ENCODE data around the gene RAB4B. TPM values are rescaled to one million over a fixed set of nuclear protein-coding genes. Genes with fewer than 3 reads are reported as not detected.

Gene RAB4B
- total and polyA plus RNA-seq, 2 experiments from 2014 or later, result 27.4 to 29.0 TPM

DNA sequence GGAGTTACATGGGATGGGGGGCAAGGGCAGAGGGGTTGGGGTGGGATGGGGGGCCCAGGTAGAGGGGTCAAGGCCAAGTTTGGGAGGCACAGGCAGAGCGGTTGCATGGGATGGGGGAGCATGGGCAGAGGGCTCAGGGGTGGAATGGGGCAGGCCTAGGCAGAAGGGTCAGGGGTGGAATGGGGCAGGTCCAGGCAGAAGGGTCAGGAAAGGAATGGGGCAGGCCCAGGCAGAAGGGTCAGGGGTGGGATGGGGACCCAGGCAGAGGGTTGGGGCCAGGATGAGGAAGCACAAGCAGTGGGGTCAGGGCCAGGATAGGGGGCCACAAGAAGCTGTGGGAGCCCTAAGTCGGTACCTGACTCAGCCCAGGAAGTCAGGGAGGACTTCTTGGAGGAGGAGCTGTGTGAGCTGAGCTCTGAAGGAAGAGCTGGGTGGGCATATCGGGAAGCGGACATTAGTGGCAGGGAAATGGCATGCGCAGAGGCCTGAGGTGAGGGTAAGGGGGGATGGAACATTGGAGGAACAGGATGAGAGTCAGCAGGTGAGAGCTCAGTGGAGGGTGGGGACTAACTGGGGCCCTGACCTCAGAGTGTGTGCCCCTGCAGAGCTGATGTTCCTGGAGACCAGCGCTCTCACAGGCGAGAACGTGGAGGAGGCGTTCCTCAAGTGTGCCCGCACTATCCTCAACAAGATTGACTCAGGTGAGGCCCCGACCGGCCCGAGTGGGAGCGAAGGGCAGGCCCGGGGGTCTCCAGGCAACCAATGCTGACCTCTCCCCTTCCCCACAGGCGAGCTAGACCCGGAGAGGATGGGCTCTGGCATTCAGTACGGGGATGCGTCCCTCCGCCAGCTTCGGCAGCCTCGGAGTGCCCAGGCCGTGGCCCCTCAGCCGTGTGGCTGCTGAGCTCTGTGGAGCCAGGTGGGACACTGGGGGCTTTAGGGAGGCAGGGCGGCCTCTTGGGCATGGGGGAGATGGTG is 8.3 kb downstream of the RAB4B start:
- H3K9me2 ChIP-seq (ENCODE audit: insufficient read depth), result no peaks in the 10 kb centered on the region
- H3K4me2 ChIP-seq, result no peak overlapping the region
- Mint-ChIP-seq H3K27me3 (ENCODE audit: insufficient read depth, low read depth, poor library complexity) (peaks cover 6% of the 10 kb centered on the region), H3K36me3 (ENCODE audit: low read depth) (peaks cover 14% of the 10 kb centered on the region), H3K27ac (peak overlapping the region; percentile 75), H3K4me1 (peaks cover 3% of the 10 kb centered on the region; the same call in 2 of the 3 replicates), H3K9me3 (no peaks in the 10 kb centered on the region; the same call in 2 of the 3 replicates), H3K4me3 (no peak overlapping the region)
- H3K4me3 ChIP-seq, result no peak overlapping the region
- no peaks in the 10 kb centered on the region for H3K4me1 ChIP-seq (ENCODE audit: insufficient read depth)
- no peaks in the 10 kb centered on the region for H3K27me3 ChIP-seq (ENCODE audit: insufficient read depth)
- no peak overlapping the region for H3K27ac ChIP-seq (ENCODE audit: low read depth)
- H3K36me3 ChIP-seq (ENCODE audit: insufficient read depth), result no peaks in the 10 kb centered on the region
- no peak for TF ChIP-seq EZH2 (IDR thresholded peaks at IDR 0.05; ENCODE audit: low read depth, unreplicated experiment)
- no peak for TF ChIP-seq POLR2AphosphoS5 (IDR thresholded peaks at IDR 0.05; ENCODE audit: low read depth)
- TF ChIP-seq, protein P1, sequence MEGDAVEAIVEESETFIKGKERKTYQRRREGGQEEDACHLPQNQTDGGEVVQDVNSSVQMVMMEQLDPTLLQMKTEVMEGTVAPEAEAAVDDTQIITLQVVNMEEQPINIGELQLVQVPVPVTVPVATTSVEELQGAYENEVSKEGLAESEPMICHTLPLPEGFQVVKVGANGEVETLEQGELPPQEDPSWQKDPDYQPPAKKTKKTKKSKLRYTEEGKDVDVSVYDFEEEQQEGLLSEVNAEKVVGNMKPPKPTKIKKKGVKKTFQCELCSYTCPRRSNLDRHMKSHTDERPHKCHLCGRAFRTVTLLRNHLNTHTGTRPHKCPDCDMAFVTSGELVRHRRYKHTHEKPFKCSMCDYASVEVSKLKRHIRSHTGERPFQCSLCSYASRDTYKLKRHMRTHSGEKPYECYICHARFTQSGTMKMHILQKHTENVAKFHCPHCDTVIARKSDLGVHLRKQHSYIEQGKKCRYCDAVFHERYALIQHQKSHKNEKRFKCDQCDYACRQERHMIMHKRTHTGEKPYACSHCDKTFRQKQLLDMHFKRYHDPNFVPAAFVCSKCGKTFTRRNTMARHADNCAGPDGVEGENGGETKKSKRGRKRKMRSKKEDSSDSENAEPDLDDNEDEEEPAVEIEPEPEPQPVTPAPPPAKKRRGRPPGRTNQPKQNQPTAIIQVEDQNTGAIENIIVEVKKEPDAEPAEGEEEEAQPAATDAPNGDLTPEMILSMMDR (conservative IDR thresholded peaks at IDR 0.05; ENCODE audit: low read depth in 2 of 2), result no peak
- TF ChIP-seq, protein P2, sequence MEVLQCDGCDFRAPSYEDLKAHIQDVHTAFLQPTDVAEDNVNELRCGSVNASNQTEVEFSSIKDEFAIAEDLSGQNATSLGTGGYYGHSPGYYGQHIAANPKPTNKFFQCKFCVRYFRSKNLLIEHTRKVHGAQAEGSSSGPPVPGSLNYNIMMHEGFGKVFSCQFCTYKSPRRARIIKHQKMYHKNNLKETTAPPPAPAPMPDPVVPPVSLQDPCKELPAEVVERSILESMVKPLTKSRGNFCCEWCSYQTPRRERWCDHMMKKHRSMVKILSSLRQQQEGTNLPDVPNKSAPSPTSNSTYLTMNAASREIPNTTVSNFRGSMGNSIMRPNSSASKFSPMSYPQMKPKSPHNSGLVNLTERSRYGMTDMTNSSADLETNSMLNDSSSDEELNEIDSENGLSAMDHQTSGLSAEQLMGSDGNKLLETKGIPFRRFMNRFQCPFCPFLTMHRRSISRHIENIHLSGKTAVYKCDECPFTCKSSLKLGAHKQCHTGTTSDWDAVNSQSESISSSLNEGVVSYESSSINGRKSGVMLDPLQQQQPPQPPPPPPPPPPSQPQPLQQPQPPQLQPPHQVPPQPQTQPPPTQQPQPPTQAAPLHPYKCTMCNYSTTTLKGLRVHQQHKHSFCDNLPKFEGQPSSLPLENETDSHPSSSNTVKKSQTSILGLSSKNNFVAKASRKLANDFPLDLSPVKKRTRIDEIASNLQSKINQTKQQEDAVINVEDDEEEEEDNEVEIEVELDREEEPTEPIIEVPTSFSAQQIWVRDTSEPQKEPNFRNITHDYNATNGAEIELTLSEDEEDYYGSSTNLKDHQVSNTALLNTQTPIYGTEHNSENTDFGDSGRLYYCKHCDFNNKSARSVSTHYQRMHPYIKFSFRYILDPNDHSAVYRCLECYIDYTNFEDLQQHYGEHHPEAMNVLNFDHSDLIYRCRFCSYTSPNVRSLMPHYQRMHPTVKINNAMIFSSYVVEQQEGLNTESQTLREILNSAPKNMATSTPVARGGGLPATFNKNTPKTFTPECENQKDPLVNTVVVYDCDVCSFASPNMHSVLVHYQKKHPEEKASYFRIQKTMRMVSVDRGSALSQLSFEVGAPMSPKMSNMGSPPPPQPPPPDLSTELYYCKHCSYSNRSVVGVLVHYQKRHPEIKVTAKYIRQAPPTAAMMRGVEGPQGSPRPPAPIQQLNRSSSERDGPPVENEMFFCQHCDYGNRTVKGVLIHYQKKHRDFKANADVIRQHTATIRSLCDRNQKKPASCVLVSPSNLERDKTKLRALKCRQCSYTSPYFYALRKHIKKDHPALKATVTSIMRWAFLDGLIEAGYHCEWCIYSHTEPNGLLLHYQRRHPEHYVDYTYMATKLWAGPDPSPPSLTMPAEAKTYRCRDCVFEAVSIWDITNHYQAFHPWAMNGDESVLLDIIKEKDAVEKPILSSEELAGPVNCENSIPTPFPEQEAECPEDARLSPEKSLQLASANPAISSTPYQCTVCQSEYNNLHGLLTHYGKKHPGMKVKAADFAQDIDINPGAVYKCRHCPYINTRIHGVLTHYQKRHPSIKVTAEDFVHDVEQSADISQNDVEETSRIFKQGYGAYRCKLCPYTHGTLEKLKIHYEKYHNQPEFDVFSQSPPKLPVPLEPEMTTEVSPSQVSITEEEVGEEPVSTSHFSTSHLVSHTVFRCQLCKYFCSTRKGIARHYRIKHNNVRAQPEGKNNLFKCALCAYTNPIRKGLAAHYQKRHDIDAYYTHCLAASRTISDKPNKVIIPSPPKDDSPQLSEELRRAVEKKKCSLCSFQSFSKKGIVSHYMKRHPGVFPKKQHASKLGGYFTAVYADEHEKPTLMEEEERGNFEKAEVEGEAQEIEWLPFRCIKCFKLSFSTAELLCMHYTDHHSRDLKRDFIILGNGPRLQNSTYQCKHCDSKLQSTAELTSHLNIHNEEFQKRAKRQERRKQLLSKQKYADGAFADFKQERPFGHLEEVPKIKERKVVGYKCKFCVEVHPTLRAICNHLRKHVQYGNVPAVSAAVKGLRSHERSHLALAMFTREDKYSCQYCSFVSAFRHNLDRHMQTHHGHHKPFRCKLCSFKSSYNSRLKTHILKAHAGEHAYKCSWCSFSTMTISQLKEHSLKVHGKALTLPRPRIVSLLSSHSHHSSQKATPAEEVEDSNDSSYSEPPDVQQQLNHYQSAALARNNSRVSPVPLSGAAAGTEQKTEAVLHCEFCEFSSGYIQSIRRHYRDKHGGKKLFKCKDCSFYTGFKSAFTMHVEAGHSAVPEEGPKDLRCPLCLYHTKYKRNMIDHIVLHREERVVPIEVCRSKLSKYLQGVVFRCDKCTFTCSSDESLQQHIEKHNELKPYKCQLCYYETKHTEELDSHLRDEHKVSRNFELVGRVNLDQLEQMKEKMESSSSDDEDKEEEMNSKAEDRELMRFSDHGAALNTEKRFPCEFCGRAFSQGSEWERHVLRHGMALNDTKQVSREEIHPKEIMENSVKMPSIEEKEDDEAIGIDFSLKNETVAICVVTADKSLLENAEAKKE (CRISPR knock-in tag; IDR thresholded peaks at IDR 0.05), result no peak
- no peak for TF ChIP-seq ZNF114 (CRISPR knock-in tag; IDR thresholded peaks at IDR 0.05)
- TF ChIP-seq, protein P3, sequence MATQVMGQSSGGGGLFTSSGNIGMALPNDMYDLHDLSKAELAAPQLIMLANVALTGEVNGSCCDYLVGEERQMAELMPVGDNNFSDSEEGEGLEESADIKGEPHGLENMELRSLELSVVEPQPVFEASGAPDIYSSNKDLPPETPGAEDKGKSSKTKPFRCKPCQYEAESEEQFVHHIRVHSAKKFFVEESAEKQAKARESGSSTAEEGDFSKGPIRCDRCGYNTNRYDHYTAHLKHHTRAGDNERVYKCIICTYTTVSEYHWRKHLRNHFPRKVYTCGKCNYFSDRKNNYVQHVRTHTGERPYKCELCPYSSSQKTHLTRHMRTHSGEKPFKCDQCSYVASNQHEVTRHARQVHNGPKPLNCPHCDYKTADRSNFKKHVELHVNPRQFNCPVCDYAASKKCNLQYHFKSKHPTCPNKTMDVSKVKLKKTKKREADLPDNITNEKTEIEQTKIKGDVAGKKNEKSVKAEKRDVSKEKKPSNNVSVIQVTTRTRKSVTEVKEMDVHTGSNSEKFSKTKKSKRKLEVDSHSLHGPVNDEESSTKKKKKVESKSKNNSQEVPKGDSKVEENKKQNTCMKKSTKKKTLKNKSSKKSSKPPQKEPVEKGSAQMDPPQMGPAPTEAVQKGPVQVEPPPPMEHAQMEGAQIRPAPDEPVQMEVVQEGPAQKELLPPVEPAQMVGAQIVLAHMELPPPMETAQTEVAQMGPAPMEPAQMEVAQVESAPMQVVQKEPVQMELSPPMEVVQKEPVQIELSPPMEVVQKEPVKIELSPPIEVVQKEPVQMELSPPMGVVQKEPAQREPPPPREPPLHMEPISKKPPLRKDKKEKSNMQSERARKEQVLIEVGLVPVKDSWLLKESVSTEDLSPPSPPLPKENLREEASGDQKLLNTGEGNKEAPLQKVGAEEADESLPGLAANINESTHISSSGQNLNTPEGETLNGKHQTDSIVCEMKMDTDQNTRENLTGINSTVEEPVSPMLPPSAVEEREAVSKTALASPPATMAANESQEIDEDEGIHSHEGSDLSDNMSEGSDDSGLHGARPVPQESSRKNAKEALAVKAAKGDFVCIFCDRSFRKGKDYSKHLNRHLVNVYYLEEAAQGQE (IDR thresholded peaks at IDR 0.05; ENCODE audit: unreplicated experiment), result no peak
- no peak for TF ChIP-seq CREB1 (CRISPR knock-in tag; IDR thresholded peaks at IDR 0.05; ENCODE audit: low read depth)
- TF ChIP-seq NANOG (IDR thresholded peaks at IDR 0.05; ENCODE audit: borderline replicate concordance), result no peak
- TF ChIP-seq JUNB (IDR thresholded peaks at IDR 0.05; ENCODE audit: unreplicated experiment), result no peak
- no peak for TF ChIP-seq STAT1 (IDR thresholded peaks at IDR 0.05; ENCODE audit: unreplicated experiment)
- TF ChIP-seq, protein P4, sequence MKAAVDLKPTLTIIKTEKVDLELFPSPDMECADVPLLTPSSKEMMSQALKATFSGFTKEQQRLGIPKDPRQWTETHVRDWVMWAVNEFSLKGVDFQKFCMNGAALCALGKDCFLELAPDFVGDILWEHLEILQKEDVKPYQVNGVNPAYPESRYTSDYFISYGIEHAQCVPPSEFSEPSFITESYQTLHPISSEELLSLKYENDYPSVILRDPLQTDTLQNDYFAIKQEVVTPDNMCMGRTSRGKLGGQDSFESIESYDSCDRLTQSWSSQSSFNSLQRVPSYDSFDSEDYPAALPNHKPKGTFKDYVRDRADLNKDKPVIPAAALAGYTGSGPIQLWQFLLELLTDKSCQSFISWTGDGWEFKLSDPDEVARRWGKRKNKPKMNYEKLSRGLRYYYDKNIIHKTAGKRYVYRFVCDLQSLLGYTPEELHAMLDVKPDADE (IDR thresholded peaks at IDR 0.05), result no peak
- TF ChIP-seq EZH2phosphoT487 (IDR thresholded peaks at IDR 0.05; ENCODE audit: unreplicated experiment), result no peak
- no peak for TF ChIP-seq ZNF331 (CRISPR knock-in tag; IDR thresholded peaks at IDR 0.05; ENCODE audit: low read depth)
- 0 out of 3 replicates have a peak, but pooled peaks have one; percentile 26 for ATAC-seq
- no peak overlapping the region for H2AFZ ChIP-seq
- no peaks in the 10 kb centered on the region for H3F3A ChIP-seq (replicated peaks; ENCODE audit: low read depth)
- H3K79me2 ChIP-seq (replicated peaks; ENCODE audit: insufficient read depth), result no peaks in the 10 kb centered on the region
- H4K20me1 ChIP-seq (replicated peaks; ENCODE audit: insufficient read depth), result no peaks in the 10 kb centered on the region
- no peak for DNase-seq (ENCODE audit: low spot score)
